H1 (cell line): ENCODE results near the gene FBXO46. TPM values are rescaled to one million over a fixed set of nuclear protein-coding genes. Genes with fewer than 3 reads are reported as not detected.

Experiments used
- BACH1 ChIP-seq: IDR thresholded peaks from 2 replicates; pipeline ENCODE4 v1.6.1; 2012; ENCODE audit warnings: low read length, improper control_type of control experiment
- CBX5 ChIP-seq: fragments of 300-800, 300-1000 bp; sonication (generic); IDR thresholded peaks from 2 replicates; pipeline ENCODE4 v1.7.1; 2016; ENCODE audit warnings: antibody characterized with exemption, low read length, low read depth
- CHD7 ChIP-seq: fragments of 300-600 bp; sonication (generic); IDR thresholded peaks from 2 replicates; pipeline ENCODE4 v1.7.1; 2012; ENCODE audit warnings: low read length, moderate library complexity, mild to moderate bottlenecking, inconsistent platforms; ENCODE audit not compliant: insufficient replicate concordance
- E2F6 ChIP-seq: IDR thresholded peaks from 2 replicates; pipeline ENCODE4 v1.6.1; 2012; ENCODE audit warnings: inconsistent platforms
- RNF2 ChIP-seq: fragments of 200-900, 300-1000 bp; sonication (generic); IDR thresholded peaks from 2 replicates; pipeline ENCODE4 v1.7.1; 2016; ENCODE audit warnings: borderline replicate concordance, low read depth, mild to moderate bottlenecking, antibody characterized with exemption, low read length; ENCODE audit not compliant: poor library complexity, severe bottlenecking; ENCODE audit errors: missing control alignments
- SAP30 ChIP-seq: fragments of 300-600 bp; sonication (generic); IDR thresholded peaks from 2 replicates; pipeline ENCODE4 v1.7.1; 2012; ENCODE audit warnings: low read length, moderate library complexity, mild to moderate bottlenecking, inconsistent platforms; ENCODE audit not compliant: insufficient read depth, insufficient replicate concordance
- SP4 ChIP-seq: IDR thresholded peaks from 2 replicates; pipeline ENCODE4 v1.6.1; 2012; ENCODE audit warnings: low read length, inconsistent platforms
- TAF1 ChIP-seq: IDR thresholded peaks from 2 replicates; pipeline ENCODE4 v1.6.1; 2011; ENCODE audit warnings: mild to moderate bottlenecking, low read depth, low read length
- polyA plus RNA-seq, 7 experiments: library from polyadenylated mRNA; depleted of rRNA in 3 of 7; stranded (reverse) in 5 of 7; unstranded in 2 of 7; fragments of >200 nt in 5 of 7; fragments of 200-250 nt in 2 of 7; gene quantifications; 1 replicate in 5 of 7; 2 replicates in 1 of 7; 4 replicates in 1 of 7; pipeline versions ENCODE4 v1.2.1 to v1.2.3, GENCODE V29; 2011 to 2013; ENCODE audit warnings: missing spikeins in 2 of 7, mixed read lengths in 2 of 7
- total RNA-seq: library from RNA; stranded (reverse); fragmentation: NEBNext Ultra II Directional; extraction: Animal tissue kit (Norgen Biotek cat#: 25700); gene quantifications from 2 replicates; pipeline ENCODE4 v1.2.1, GENCODE V29; 2021

Gene FBXO46
- total and polyA plus RNA-seq, 2 of the 8 experiments (the other 6 are each of a cell fraction or from before 2014, with no cell fraction given): 11.2 to 38.9 TPM

- TF ChIP-seq CBX5 (no peak), CHD7 (no peak), E2F6 (peak; percentile 11; the same call in 1 of the 2 replicates), TAF1 (peak; percentile 49), SAP30 (no peak), RNF2 (no peak), SP4 (no peak; the same call in 1 of the 2 replicates), BACH1 (peak; percentile 59; the same call in 1 of the 2 replicates)
Measured at GRCh38 chr19:45730368-45731288, at the start of gene FBXO46 (continued).
